Measurements from ENCODE around the gene GABPB2. TPM values are rescaled to one million over a fixed set of nuclear protein-coding genes. Genes with fewer than 3 reads are reported as not detected.

The GABPB2 gene
- total and polyA plus RNA-seq, 2 donors (not counting 1 experiment from before 2014, with no cell fraction given), result 13.9 to 14.9 TPM

DNA sequence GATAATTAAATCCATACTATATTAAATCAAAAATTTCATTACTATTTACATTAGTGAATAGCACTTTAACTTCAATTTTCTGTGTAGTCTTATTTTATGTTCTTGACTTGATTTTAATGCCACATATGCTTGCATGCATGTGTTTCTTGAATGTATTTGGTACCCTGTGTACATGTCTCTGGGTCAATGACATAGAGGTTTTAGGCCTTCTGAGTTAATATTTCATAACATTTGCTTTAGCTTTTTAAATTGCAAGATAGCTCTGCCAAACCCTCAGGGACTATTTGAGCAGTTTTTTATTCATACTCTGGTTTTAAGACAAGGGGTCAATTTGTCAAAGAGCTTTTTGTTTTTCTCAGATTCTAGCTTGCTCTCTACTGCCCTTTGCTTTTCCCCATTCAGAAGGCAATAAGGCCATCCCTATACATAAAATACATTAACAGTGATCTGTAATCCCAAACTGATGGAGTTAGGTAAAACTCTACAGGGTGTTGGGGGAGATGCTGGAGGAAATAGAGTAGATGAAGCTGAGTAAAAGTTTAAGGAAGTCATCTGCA, 5.4 kb upstream of the GABPB2 start:
- H3K79me2 ChIP-seq (ENCODE audit: control insufficient read depth, insufficient read depth, low read length), result peaks cover 4% of the 10 kb centered on the region
- H3K4me2 ChIP-seq (ENCODE audit: extremely low read depth, insufficient read depth, low read length), result no peak overlapping the region

DNA sequence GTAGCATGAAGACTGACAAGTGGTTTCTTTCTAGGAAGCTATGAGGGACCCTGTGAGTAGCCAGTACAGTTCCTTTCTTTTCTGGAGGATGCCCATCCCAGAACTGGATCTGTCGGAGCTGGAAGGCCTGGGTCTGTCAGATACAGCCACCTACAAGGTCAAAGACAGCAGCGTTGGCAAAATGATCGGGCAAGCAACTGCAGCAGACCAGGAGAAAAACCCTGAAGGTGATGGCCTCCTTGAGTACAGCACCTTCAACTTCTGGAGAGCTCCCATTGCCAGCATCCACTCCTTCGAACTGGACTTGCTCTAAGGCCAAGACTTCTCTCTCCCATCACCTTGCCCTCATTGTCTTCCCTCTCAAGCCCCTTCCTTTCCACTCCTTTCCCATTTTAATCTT, 3.4 kb upstream of the GABPB2 start:
- no peak overlapping the region for H3K4me2 ChIP-seq (ENCODE audit: extremely low read depth, insufficient read depth, low read length)
- H3K36me3 ChIP-seq (ENCODE audit: control insufficient read depth, insufficient read depth, low read length), result peaks cover 3% of the 10 kb centered on the region
- H3K9ac ChIP-seq (ENCODE audit: insufficient read depth, low read length), result no peak overlapping the region
- DNase-seq (ENCODE audit: low read depth in 2 of 2), result no peak
- no peaks in the 10 kb centered on the region for H3K9me3 ChIP-seq (ENCODE audit: control insufficient read depth, insufficient read depth, low read depth, low read length)
- peaks cover 2% of the 10 kb centered on the region for H3K4me1 ChIP-seq (ENCODE audit: control insufficient read depth, extremely low read depth, insufficient read depth, low read length)
- no peak overlapping the region for H2AFZ ChIP-seq (ENCODE audit: low read length)
- H4K20me1 ChIP-seq (ENCODE audit: control insufficient read depth, extremely low read depth, insufficient read depth, low read length), result no peaks in the 10 kb centered on the region
- no peak overlapping the region for H3K27ac ChIP-seq (ENCODE audit: insufficient read depth, low read length)
- no peak overlapping the region for H3K4me3 ChIP-seq (replicated peaks in 1 of 4; ENCODE audit: control extremely low read depth in 1 of 4, insufficient read depth in 1 of 4, low read depth in 3 of 4, low read length in 4 of 4)
- H3K79me2 ChIP-seq (ENCODE audit: control insufficient read depth, insufficient read depth, low read length), result peaks cover 5% of the 10 kb centered on the region
- no peak for TF ChIP-seq EZH2 (IDR thresholded peaks at IDR 0.05; ENCODE audit: low read length, missing control alignments)
- TF ChIP-seq, protein P1, sequence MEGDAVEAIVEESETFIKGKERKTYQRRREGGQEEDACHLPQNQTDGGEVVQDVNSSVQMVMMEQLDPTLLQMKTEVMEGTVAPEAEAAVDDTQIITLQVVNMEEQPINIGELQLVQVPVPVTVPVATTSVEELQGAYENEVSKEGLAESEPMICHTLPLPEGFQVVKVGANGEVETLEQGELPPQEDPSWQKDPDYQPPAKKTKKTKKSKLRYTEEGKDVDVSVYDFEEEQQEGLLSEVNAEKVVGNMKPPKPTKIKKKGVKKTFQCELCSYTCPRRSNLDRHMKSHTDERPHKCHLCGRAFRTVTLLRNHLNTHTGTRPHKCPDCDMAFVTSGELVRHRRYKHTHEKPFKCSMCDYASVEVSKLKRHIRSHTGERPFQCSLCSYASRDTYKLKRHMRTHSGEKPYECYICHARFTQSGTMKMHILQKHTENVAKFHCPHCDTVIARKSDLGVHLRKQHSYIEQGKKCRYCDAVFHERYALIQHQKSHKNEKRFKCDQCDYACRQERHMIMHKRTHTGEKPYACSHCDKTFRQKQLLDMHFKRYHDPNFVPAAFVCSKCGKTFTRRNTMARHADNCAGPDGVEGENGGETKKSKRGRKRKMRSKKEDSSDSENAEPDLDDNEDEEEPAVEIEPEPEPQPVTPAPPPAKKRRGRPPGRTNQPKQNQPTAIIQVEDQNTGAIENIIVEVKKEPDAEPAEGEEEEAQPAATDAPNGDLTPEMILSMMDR (conservative IDR thresholded peaks at IDR 0.05 in 1 of 2, IDR thresholded peaks at IDR 0.05 in 1 of 2; ENCODE audit: low read depth in 1 of 2, low read length in 2 of 2), result no peak
- no peaks in the 10 kb centered on the region for H3K27me3 ChIP-seq (ENCODE audit: control insufficient read depth, insufficient read depth, low read length)

More for the DNA sequence above, 5.4 kb upstream of the GABPB2 start:
- TF ChIP-seq EZH2 (IDR thresholded peaks at IDR 0.05; ENCODE audit: low read length, missing control alignments), result no peak
- TF ChIP-seq, protein P1 (conservative IDR thresholded peaks at IDR 0.05 in 1 of 2, IDR thresholded peaks at IDR 0.05 in 1 of 2; ENCODE audit: low read depth in 1 of 2, low read length in 2 of 2), result no peak
- Histone ChIP-seq H2AFZ (ENCODE audit: low read length) (no peak overlapping the region), H3K36me3 (ENCODE audit: control insufficient read depth, insufficient read depth, low read length) (peaks cover 3% of the 10 kb centered on the region), H3K9me3 (ENCODE audit: control insufficient read depth, insufficient read depth, low read depth, low read length) (no peaks in the 10 kb centered on the region), H3K27ac (ENCODE audit: insufficient read depth, low read length) (no peak overlapping the region), H3K4me3 (replicated peaks in 1 of 4; ENCODE audit: control extremely low read depth in 1 of 4, insufficient read depth in 1 of 4, low read depth in 3 of 4, low read length in 4 of 4) (no peak overlapping the region), H3K27me3 (ENCODE audit: control insufficient read depth, insufficient read depth, low read length) (no peaks in the 10 kb centered on the region), H4K20me1 (ENCODE audit: control insufficient read depth, extremely low read depth, insufficient read depth, low read length) (no peaks in the 10 kb centered on the region), H3K9ac (ENCODE audit: insufficient read depth, low read length) (no peak overlapping the region), H3K4me1 (ENCODE audit: control insufficient read depth, extremely low read depth, insufficient read depth, low read length) (peaks cover 4% of the 10 kb centered on the region)
- DNase-seq (ENCODE audit: low read depth in 2 of 2), result no peak

DNA sequence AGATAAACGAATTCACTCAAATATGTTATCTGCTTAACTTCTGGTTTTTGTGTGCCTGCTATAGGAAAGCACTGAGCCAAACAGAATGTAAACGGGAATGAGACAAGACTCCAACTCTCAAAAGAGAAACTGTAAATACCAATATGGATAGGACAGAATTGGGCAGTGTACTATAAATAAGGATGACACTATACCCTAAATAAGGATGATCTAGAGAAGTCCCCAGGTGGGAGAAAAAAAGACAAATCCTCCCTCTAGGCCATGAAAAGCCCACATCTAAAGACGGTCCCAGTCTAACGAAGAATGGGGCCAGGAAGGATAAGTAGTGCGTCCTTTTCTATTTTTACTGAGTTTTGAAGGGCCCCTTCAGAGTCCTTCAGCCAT, 1.5 kb upstream of the GABPB2 start:
- Histone ChIP-seq H3K4me3 (replicated peaks in 1 of 4; ENCODE audit: control extremely low read depth in 1 of 4, insufficient read depth in 1 of 4, low read depth in 3 of 4, low read length in 4 of 4) (no peak overlapping the region), H3K4me1 (ENCODE audit: control insufficient read depth, extremely low read depth, insufficient read depth, low read length) (no peaks in the 10 kb centered on the region), H3K27me3 (ENCODE audit: control insufficient read depth, insufficient read depth, low read length) (no peaks in the 10 kb centered on the region), H3K79me2 (ENCODE audit: control insufficient read depth, insufficient read depth, low read length) (peaks cover 3% of the 10 kb centered on the region), H3K4me2 (ENCODE audit: extremely low read depth, insufficient read depth, low read length) (no peak overlapping the region), H4K20me1 (ENCODE audit: control insufficient read depth, extremely low read depth, insufficient read depth, low read length) (no peaks in the 10 kb centered on the region), H2AFZ (ENCODE audit: low read length) (no peak overlapping the region), H3K9ac (ENCODE audit: insufficient read depth, low read length) (no peak overlapping the region), H3K9me3 (ENCODE audit: control insufficient read depth, insufficient read depth, low read depth, low read length) (no peaks in the 10 kb centered on the region), H3K27ac (ENCODE audit: insufficient read depth, low read length) (peak overlapping the region; percentile 95), H3K36me3 (ENCODE audit: control insufficient read depth, insufficient read depth, low read length) (peaks cover 3% of the 10 kb centered on the region)
- DNase-seq (ENCODE audit: low read depth in 2 of 2), result no peak
- TF ChIP-seq, protein P1 (conservative IDR thresholded peaks at IDR 0.05 in 1 of 2, IDR thresholded peaks at IDR 0.05 in 1 of 2; ENCODE audit: low read depth in 1 of 2, low read length in 2 of 2), result no peak
- TF ChIP-seq EZH2 (IDR thresholded peaks at IDR 0.05; ENCODE audit: low read length, missing control alignments), result no peak

Data from fibroblast of lung (primary cell).